K562 (cell line): Measurements from ENCODE around the gene LYSMD4. TPM values are rescaled to one million over a fixed set of nuclear protein-coding genes. Genes with fewer than 3 reads are reported as not detected.

Experiments
- ATAC-seq: fragments of 200-7000 bp; cut with Tn5 transposase; 3 replicates; pipeline ENCODE4 v1.9.1; 2020; ENCODE audit warnings: moderate library complexity
- BruUV-seq: library from RNA; stranded (reverse); fragments of 400-500 nt; replicated peaks from 2 replicates; lab custom pipeline; 2021; lab: Mats Ljungman, UMichigan
- CTCF ChIA-PET: fragments of 300-600 bp; formaldehyde crosslinking; extraction: SDS; loops from one replicate; lab custom pipeline; 2021; ENCODE audit warnings: low intra/inter-chr PET ratio; lab: Yijun Ruan, JAX
- POLR2A ChIA-PET: fragments of 300-600, 350-650 bp; sonication (Branson Sonifier 250); formaldehyde crosslinking; extraction: SDS; loops from one replicate; lab custom pipeline; 2021; ENCODE audit warnings: antibody characterized with exemption, inconsistent platforms; lab: Yijun Ruan, JAX
- DNase-seq, 4 experiments: peaks; one replicate each; pipeline versions ENCODE4 v3.0.0 to v3.0.0-alpha.2; 2011 to 2018; ENCODE audit warnings: low spot score in 3 of 4, mixed read lengths in 3 of 4; ENCODE audit errors: extremely low read depth in 1 of 4
- FAIRE-seq: peaks from 2 replicates; lab custom pipeline; 2011; peaks lifted over from hg19 to GRCh38; lab: Jason Lieb, UNC
- H2AFZ ChIP-seq: 2 replicates; pipeline ENCODE4 v1.6.0; 2011; ENCODE audit warnings: low read depth, low read length, control low read depth, inconsistent platforms
- H3K27ac ChIP-seq: fragments of 200-600 bp; 3 replicates; pipeline ENCODE4 v1.8.0; 2011; ENCODE audit warnings: low read depth, mild to moderate bottlenecking, control low read depth, inconsistent platforms, low read length, moderate library complexity, mixed read lengths; ENCODE audit errors: extremely low read depth
- H3K27me3 ChIP-seq, 2 experiments: fragments of 300-600 bp in 1 of 2; 2 replicates in 1 of 2; 3 replicates in 1 of 2; pipeline versions ENCODE4 v1.6.0 to v1.8.0; 2011; ENCODE audit warnings: inconsistent platforms in 2 of 2, low read length in 2 of 2, mild to moderate bottlenecking in 1 of 2, mixed read lengths in 1 of 2, moderate library complexity in 1 of 2; ENCODE audit not compliant: control insufficient read depth in 2 of 2, insufficient read depth in 2 of 2
- H3K36me3 ChIP-seq: fragments of 300-600 bp; 3 replicates; pipeline ENCODE4 v1.8.0; 2011; ENCODE audit warnings: mild to moderate bottlenecking, low read length, inconsistent platforms; ENCODE audit not compliant: control insufficient read depth, insufficient read depth
- H3K4me1 ChIP-seq, 2 experiments: fragments of 200-600 bp in 1 of 2; replicated peaks in 1 of 2; 2 replicates in 1 of 2; 3 replicates in 1 of 2; pipeline versions ENCODE4 v1.5.1 to v1.8.0; 2011; ENCODE audit warnings: inconsistent platforms in 2 of 2, low read length in 2 of 2, mild to moderate bottlenecking in 1 of 2, mixed read lengths in 1 of 2, moderate library complexity in 1 of 2; ENCODE audit not compliant: control insufficient read depth in 2 of 2, insufficient read depth in 2 of 2
- H3K4me2 ChIP-seq: 2 replicates; pipeline ENCODE4 v1.6.1; 2011; ENCODE audit warnings: low read length, control low read depth, inconsistent platforms, mixed read lengths; ENCODE audit not compliant: insufficient read depth
- H3K4me3 ChIP-seq: fragments of 200-600 bp; sonication (generic), shearing (Covaris generic); 2 replicates; pipeline ENCODE4 v1.5.1; 2016; ENCODE audit warnings: control low read depth, inconsistent platforms
- H3K79me2 ChIP-seq: fragments of 200-600 bp; 3 replicates; pipeline ENCODE4 v1.8.0; 2011; ENCODE audit warnings: low read length, inconsistent platforms; ENCODE audit not compliant: control insufficient read depth, insufficient read depth
- H3K9ac ChIP-seq, 2 experiments: 2 replicates each; pipeline versions ENCODE4 v1.6.0 to v1.6.1; 2011; ENCODE audit warnings: low read depth in 2 of 2, low read length in 2 of 2, control low read depth in 1 of 2, inconsistent platforms in 1 of 2, mild to moderate bottlenecking in 1 of 2, mixed read lengths in 1 of 2; ENCODE audit not compliant: insufficient read depth in 1 of 2
- H3K9me1 ChIP-seq: one replicate; pipeline ENCODE4 v1.6.0; 2011; ENCODE audit warnings: inconsistent platforms, mild to moderate bottlenecking, low read length, moderate library complexity; ENCODE audit not compliant: control insufficient read depth, insufficient read depth
- H3K9me3 ChIP-seq: replicated peaks from 2 replicates; pipeline ENCODE4 v1.5.1; 2011; ENCODE audit warnings: low read depth, low read length, inconsistent platforms; ENCODE audit not compliant: control insufficient read depth, insufficient read depth
- H4K20me1 ChIP-seq: replicated peaks from 2 replicates; pipeline ENCODE4 v1.6.1; 2011; ENCODE audit warnings: low read length, inconsistent platforms, mixed read lengths; ENCODE audit not compliant: control insufficient read depth, insufficient read depth
- HNRNPH1 ChIP-seq: fragments of 200-400 bp; formaldehyde crosslinking; optimal IDR thresholded peaks from 2 replicates; pipeline ENCODE3; 2017; ENCODE audit warnings: low read depth, mild to moderate bottlenecking, low read length, moderate library complexity
- PHB ChIP-seq: fragments of 250-450 bp; sonication (Bioruptor Pico); IDR thresholded peaks from 2 replicates; pipeline ENCODE4 v1.5.0; 2021
- SRSF9 ChIP-seq: fragments of 200-400 bp; formaldehyde crosslinking; IDR thresholded peaks from 2 replicates; pipeline ENCODE4 v1.6.1; 2017; ENCODE audit warnings: low read depth, low read length, borderline replicate concordance
- STAT5B ChIP-seq: fragments of 250-450 bp; sonication (Bioruptor Pico); IDR thresholded peaks from 2 replicates; pipeline ENCODE4 v1.8.0; 2021; ENCODE audit warnings: mild to moderate bottlenecking, inconsistent platforms
- ZBTB17 ChIP-seq: fragments of 450-650 bp; formaldehyde crosslinking; IDR thresholded peaks from 2 replicates; pipeline ENCODE4 v1.4.0; 2020; ENCODE audit warnings: mild to moderate bottlenecking
- ZBTB40 ChIP-seq, 2 experiments: fragments of 450-650 bp in 1 of 2; sonication (generic) in 1 of 2; formaldehyde crosslinking in 1 of 2; IDR thresholded peaks; 2 replicates each; pipeline versions ENCODE4 v1.7.1 to v1.9.0; 2016 to 2022; ENCODE audit warnings: inconsistent platforms in 1 of 2, mild to moderate bottlenecking in 1 of 2, missing genetic modification reagents in 1 of 2
- WGBS: fragments of 100-300 bp; shearing (Covaris generic); methylation state at CpG from one replicate; pipeline ENCODE4 v1.1.6; 2016; ENCODE audit warnings: low coverage, mixed read lengths; ENCODE audit not compliant: insufficient coverage; ENCODE audit errors: missing lambda C conversion rate; 5-methylcytosine and 5-hydroxymethylcytosine counted together
- in situ Hi-C: fragments of 300-500 bp; cut with MboI; formaldehyde crosslinking; loops from 4 replicates; pipeline ENCODE4 v1.15.0; 2018; ENCODE audit warnings: inconsistent platforms, mixed read lengths
- intact Hi-C: fragments of 100-400 bp; cut with micrococcal nuclease; formaldehyde crosslinking; loops from 2 replicates; pipeline ENCODE4 v1.14.2; 2022
- polyA plus RNA-seq, 8 experiments: library from polyadenylated mRNA; depleted of rRNA in 4 of 8; stranded (reverse) in 5 of 8; unstranded in 3 of 8; fragments of >200 nt; fragmentation: Nextera tagmentation in 2 of 8; fragmentation: Illumina TruSeq in 1 of 8; extraction: Ambion mirVana in 2 of 8; extraction: Trizol in 1 of 8; gene quantifications; 2 replicates each; pipeline versions ENCODE4 v1.2.1 to v1.2.3, GENCODE V29; 2011 to 2014; ENCODE audit warnings: inconsistent platforms in 1 of 8, missing spikeins in 1 of 8
- total RNA-seq, 7 experiments: library from RNA; depleted of rRNA in 6 of 7; stranded (reverse); fragments of >200 nt in 6 of 7; fragmentation: Illumina TruSeq in 2 of 7; extraction: Trizol in 2 of 7; gene quantifications; 2 replicates each; pipeline versions ENCODE4 v1.2.1 to v1.2.3, GENCODE V29; 2011 to 2021; ENCODE audit warnings: low replicate concordance in 1 of 7

LYSMD4 gene
- total and polyA plus RNA-seq, 9 of the 15 experiments (the other 6 are each of a cell fraction or from before 2014, with no cell fraction given), result 0.46 to 3.1 (median 2.0) TPM

- Histone ChIP-seq H3K9me1 (no peaks in the 10 kb centered on the region), H3K79me2 (no peaks in the 10 kb centered on the region), H3K4me2 (no peak overlapping the region), H3K9me3 (no peaks in the 10 kb centered on the region), H3K36me3 (no peaks in the 10 kb centered on the region), H3K4me1 (peaks cover 0 to 19% of the 10 kb centered on the region in 2 experiments; a peak in 3 of 5 replicates), H3K27ac (no peak overlapping the region), H4K20me1 (no peaks in the 10 kb centered on the region), H3K9ac (no peak overlapping the region), H2AFZ (no peak overlapping the region), H3K4me3 (no peak overlapping the region), H3K27me3 (peaks cover 0 to 15% of the 10 kb centered on the region in 2 experiments; a peak in 1 of 5 replicates)
- ChIA-PET CTCF (interaction anchor here (1.9 kb wide), 1 partner anchor 456 kb away, joined by 6 read pairs; no protein-coding TSS in a partner anchor), POLR2A (interaction anchor here (0.6 kb wide), 1 partner anchor 441 kb away, joined by 3 read pairs; no protein-coding TSS in a partner anchor)
- in situ Hi-C loops, result loop anchor here (25.0 kb wide), 1 partner anchor 442 kb away; no protein-coding TSS in a partner anchor
- FAIRE-seq, result no peak
- 24% methylated on average over 6 of the region's 6 CpGs for WGBS
- intact Hi-C loops, result no loop called here
- ATAC-seq, result no peak
- DNase-seq, result no peak
- no TSS peak for BruUV-seq
- TF ChIP-seq ZBTB40 (IDR thresholded peaks at IDR 0.05) (no peak), ZBTB40 (CRISPR knock-in tag; IDR thresholded peaks at IDR 0.05) (no peak), ZBTB17 (CRISPR knock-in tag) (no peak), SRSF9 (no peak), PHB (CRISPR knock-in tag) (no peak), HNRNPH1 (no peak), STAT5B (no peak)
Measured at GRCh38 chr15:99728916-99729315, 4.3 kb downstream of the LYSMD4 start.
